ENCODE data around the gene SFRP5.

Gene SFRP5

GRCh38 chr10:97743169-97743943, 28.4 kb downstream of the SFRP5 start:
- no peak overlapping the region for H3K27ac ChIP-seq
- no peak for TF ChIP-seq CTCF (conservative IDR thresholded peaks at IDR 0.05)

GRCh38 chr10:97740613-97741012, 31.2 kb downstream of the SFRP5 start:
- no peak for TF ChIP-seq CTCF (conservative IDR thresholded peaks at IDR 0.05)
- H3K27ac ChIP-seq: no peak overlapping the region

GRCh38 chr10:97738616-97739015, 33.2 kb downstream of the SFRP5 start:
- TF ChIP-seq CTCF (conservative IDR thresholded peaks at IDR 0.05): no peak
- no peak overlapping the region for H3K27ac ChIP-seq

- H3K27ac ChIP-seq: peak overlapping the region; percentile 73
- no peak for TF ChIP-seq CTCF (conservative IDR thresholded peaks at IDR 0.05)
Observed at GRCh38 chr10:97737770-97738265, 34.0 kb downstream of the SFRP5 start.

GRCh38 chr10:97736902-97737769, 34.7 kb downstream of the SFRP5 start, which contains the start of gene ZFYVE27:
Gene ZFYVE27, plus strand, starts transcription at chr10:97737128. Its CDS starts 1,350 bp downstream, at chr10:97738478.
- no peak for TF ChIP-seq CTCF (conservative IDR thresholded peaks at IDR 0.05)
- H3K27ac ChIP-seq: peak within 1 kb of the TSS; percentile 73

- H3K27ac ChIP-seq: peak overlapping the region; percentile 73
- no peak for TF ChIP-seq CTCF (conservative IDR thresholded peaks at IDR 0.05)
Observed at GRCh38 chr10:97736403-97736901, 35.3 kb downstream of the SFRP5 start.

GRCh38 chr10:97734021-97734420, 37.8 kb downstream of the SFRP5 start:
- TF ChIP-seq CTCF (conservative IDR thresholded peaks at IDR 0.05): no peak
- no peak overlapping the region for H3K27ac ChIP-seq

All from VCaP (cell line).